ENCODE measurements around the gene DCLRE1B.

Gene DCLRE1B

GRCh38 chr1:113916974-113917373 is 11.8 kb downstream of the DCLRE1B start:
- no peak for DNase-seq
- intact Hi-C loops (cut with DNase I), result no loop called here

GRCh38 chr1:113917400-113918082 is 12.4 kb downstream of the DCLRE1B start:
- intact Hi-C loops (cut with DNase I), result no loop called here

GRCh38 chr1:113918243-113918642 is 13.1 kb downstream of the DCLRE1B start:
- DNase-seq, result no peak
- intact Hi-C loops (cut with DNase I), result no loop called here

More at GRCh38 chr1:113917400-113918082, 12.4 kb downstream of the DCLRE1B start:
- DNase-seq, result no peak

GRCh38 chr1:113922957-113923356 is 17.8 kb downstream of the DCLRE1B start:
- intact Hi-C loops (cut with DNase I), result no loop called here
- DNase-seq, result no peak

- no peak for DNase-seq
- intact Hi-C loops (cut with DNase I), result no loop called here
These were observed 19.3 kb downstream of the DCLRE1B start for GRCh38 chr1:113924473-113924872.

GRCh38 chr1:113928187-113928930 is 23.2 kb downstream of the DCLRE1B start:
- DNase-seq, result peak in 1 of 42 donors; percentile 20
- intact Hi-C loops (cut with DNase I), result no loop called here

- intact Hi-C loops (cut with DNase I), result loop anchor here (1.0 kb wide), 1 partner anchor 24 kb away; the partner anchor contains the start of gene DCLRE1B
- peak; percentile 86 to 98 (median 95) for DNase-seq
These were observed 24.0 kb downstream of the DCLRE1B start, which contains the start of gene HIPK1 for GRCh38 chr1:113928941-113929749. Gene HIPK1, plus strand, starts transcription at chr1:113929324.

- peak in 30 of 42 donors; percentile 16 to 66 (median 36) for DNase-seq
These were observed 24.8 kb downstream of the DCLRE1B start for GRCh38 chr1:113929750-113930498.

GRCh38 chr1:113930499-113931161 is 25.5 kb downstream of the DCLRE1B start:
- intact Hi-C loops (cut with DNase I), result no loop called here
- DNase-seq, result peak in 3 of 42 donors; percentile 6 to 17 (median 11)

More at GRCh38 chr1:113929750-113930498, 24.8 kb downstream of the DCLRE1B start:
- intact Hi-C loops (cut with DNase I), result loop anchor here (1.0 kb wide), 1 partner anchor 25 kb away; the partner anchor contains the start of gene DCLRE1B

GRCh38 chr1:113931451-113931851 is 26.3 kb downstream of the DCLRE1B start:
- intact Hi-C loops (cut with DNase I), result no loop called here

GRCh38 chr1:113934006-113934405 is 28.9 kb downstream of the DCLRE1B start:
- intact Hi-C loops (cut with DNase I), result no loop called here
- no peak for DNase-seq

More at GRCh38 chr1:113931451-113931851, 26.3 kb downstream of the DCLRE1B start:
- no peak for DNase-seq

GRCh38 chr1:113934511-113935055 is 29.5 kb downstream of the DCLRE1B start:
- DNase-seq, result peak in 22 of 42 donors; percentile 16 to 75 (median 40)
- intact Hi-C loops (cut with DNase I), result no loop called here

- intact Hi-C loops (cut with DNase I), result no loop called here
- no peak for DNase-seq
These were observed 30.1 kb downstream of the DCLRE1B start for GRCh38 chr1:113935176-113935575.

- intact Hi-C loops (cut with DNase I), result no loop called here
- no peak for DNase-seq
These were observed 30.8 kb downstream of the DCLRE1B start for GRCh38 chr1:113935970-113936369.

GRCh38 chr1:113937146-113937545 is 32.0 kb downstream of the DCLRE1B start:
- intact Hi-C loops (cut with DNase I), result no loop called here
- no peak for DNase-seq

- no peak for DNase-seq
- intact Hi-C loops (cut with DNase I), result no loop called here
These were observed 33.1 kb downstream of the DCLRE1B start for GRCh38 chr1:113938192-113938591.

GRCh38 chr1:113940365-113941244 is 35.5 kb downstream of the DCLRE1B start:
- intact Hi-C loops (cut with DNase I), result no loop called here

More at GRCh38 chr1:113940365-113941244, 35.5 kb downstream of the DCLRE1B start:
- no peak for DNase-seq

All from head of caudate nucleus (tissue), 42 donors.